Fibroblast of lung (primary cell): Measurements from ENCODE around the gene SRSF3.

Experiments
- CTCF ChIP-seq, 2 donors: IDR thresholded peaks in 1 of 2; conservative IDR thresholded peaks in 1 of 2; 1 replicate in 1 of 2; 2 replicates in 1 of 2; pipeline ENCODE4 v1.5.1; 2011 to 2012; ENCODE audit warnings: low read length in 2 of 2, control low read depth in 1 of 2, inconsistent platforms in 1 of 2, low read depth in 1 of 2, mild to moderate bottlenecking in 1 of 2
- EZH2 ChIP-seq: IDR thresholded peaks from 2 replicates; pipeline ENCODE4 v1.5.1; 2012; ENCODE audit warnings: low read length, control low read depth, mild to moderate bottlenecking; ENCODE audit errors: missing control alignments

GRCh38 chr6:36546308-36546919 lies 47.7 kb upstream of the SRSF3 start:
- no peak for TF ChIP-seq CTCF (conservative IDR thresholded peaks at IDR 0.05 in 1 of 2, IDR thresholded peaks at IDR 0.05 in 1 of 2; ENCODE audit: low read depth in 1 of 2, low read length in 2 of 2)
- no peak for TF ChIP-seq EZH2
